IMR-90 (cell line): ENCODE data around the gene SH3TC1. TPM values are rescaled to one million over a fixed set of nuclear protein-coding genes. Genes with fewer than 3 reads are reported as not detected.

Source experiments
- ATAC-seq: fragments of 200-7000 bp; cut with Tn5 transposase; 2 replicates; pipeline ENCODE4 v1.9.1; 2020; ENCODE audit warnings: low read depth, mild to moderate bottlenecking, moderate library complexity
- BruUV-seq: library from RNA; stranded (reverse); fragments of 400-500 nt; replicated peaks from 2 replicates; lab custom pipeline; 2021; lab: Mats Ljungman, UMichigan
- CTCF ChIA-PET: fragments of 300-600 bp; formaldehyde crosslinking; extraction: SDS; loops from one replicate; lab custom pipeline; 2021; ENCODE audit warnings: antibody characterized with exemption; lab: Yijun Ruan, JAX
- POLR2A ChIA-PET: fragments of 300-600 bp; sonication (Branson Sonifier 250); formaldehyde crosslinking; loops from one replicate; lab custom pipeline; 2022; ENCODE audit warnings: antibody characterized with exemption; ENCODE audit not compliant: unreplicated experiment; lab: Charles Lee
- DNase-seq: peaks from one replicate; pipeline ENCODE4 v3.0.0; 2013
- H2AFZ ChIP-seq: replicated peaks from 2 replicates; pipeline ENCODE3; 2013; ENCODE audit warnings: low read length, mild to moderate bottlenecking; ENCODE audit not compliant: poor library complexity
- H2AK5ac ChIP-seq: 2 replicates; pipeline ENCODE4 v1.6.1; 2013; ENCODE audit warnings: low read depth, low read length, inconsistent platforms
- H2AK9ac ChIP-seq: replicated peaks from 2 replicates; pipeline ENCODE3; 2013; ENCODE audit warnings: mild to moderate bottlenecking, low read depth, low read length, moderate library complexity; ENCODE audit not compliant: poor library complexity
- H2BK120ac ChIP-seq: 2 replicates; pipeline ENCODE4 v1.6.1; 2013; ENCODE audit warnings: low read depth, low read length, inconsistent platforms
- H2BK15ac ChIP-seq: 3 replicates; pipeline ENCODE4 v1.6.1; 2013; ENCODE audit warnings: low read depth, low read length, inconsistent platforms
- H2BK20ac ChIP-seq: 2 replicates; pipeline ENCODE4 v1.6.1; 2013; ENCODE audit warnings: low read depth, mild to moderate bottlenecking, inconsistent platforms, low read length, moderate library complexity
- H2BK5ac ChIP-seq: 2 replicates; pipeline ENCODE4 v1.6.1; 2013; ENCODE audit warnings: mild to moderate bottlenecking, low read depth, low read length, inconsistent platforms; ENCODE audit not compliant: poor library complexity, severe bottlenecking
- H3K14ac ChIP-seq: replicated peaks from 2 replicates; pipeline ENCODE4 v1.6.1; 2013; ENCODE audit warnings: low read depth, low read length, inconsistent platforms
- H3K18ac ChIP-seq: 2 replicates; pipeline ENCODE4 v1.6.1; 2013; ENCODE audit warnings: low read depth, low read length, control low read depth
- H3K23ac ChIP-seq: 2 replicates; pipeline ENCODE4 v1.6.1; 2013; ENCODE audit warnings: low read depth, low read length, inconsistent platforms
- H3K27ac ChIP-seq: 2 replicates; pipeline ENCODE4 v1.5.1; 2013; ENCODE audit warnings: mild to moderate bottlenecking, control low read depth, low read length; ENCODE audit not compliant: insufficient read depth
- H3K27me3 ChIP-seq: 2 replicates; pipeline ENCODE4 v1.6.1; 2013; ENCODE audit warnings: low read length; ENCODE audit not compliant: control insufficient read depth, insufficient read depth
- H3K36me3 ChIP-seq: 2 replicates; pipeline ENCODE4 v1.6.1; 2013; ENCODE audit warnings: low read length, mixed read lengths; ENCODE audit not compliant: control insufficient read depth, insufficient read depth
- H3K4ac ChIP-seq: 2 replicates; pipeline ENCODE4 v1.6.1; 2013; ENCODE audit warnings: low read depth, low read length, inconsistent platforms
- H3K4me1 ChIP-seq: 2 replicates; pipeline ENCODE4 v1.6.1; 2013; ENCODE audit warnings: low read length, mixed read lengths; ENCODE audit not compliant: control insufficient read depth, insufficient read depth
- H3K4me2 ChIP-seq: 2 replicates; pipeline ENCODE4 v1.6.1; 2013; ENCODE audit warnings: low read depth, mild to moderate bottlenecking, control low read depth, low read length, moderate library complexity
- H3K4me3 ChIP-seq: 2 replicates; pipeline ENCODE4 v1.5.1; 2013; ENCODE audit warnings: low read depth, mild to moderate bottlenecking, control low read depth, low read length, moderate library complexity; ENCODE audit not compliant: insufficient read depth
- H3K56ac ChIP-seq: 2 replicates; pipeline ENCODE4 v1.6.1; 2013; ENCODE audit warnings: low read length, inconsistent platforms; ENCODE audit not compliant: insufficient read depth; ENCODE audit errors: extremely low read depth
- H3K79me1 ChIP-seq, 2 experiments: 2 replicates each; pipeline ENCODE4 v1.6.1; 2013; ENCODE audit warnings: low read length in 2 of 2, inconsistent platforms in 1 of 2, low read depth in 1 of 2
- H3K9ac ChIP-seq: 2 replicates; pipeline ENCODE4 v1.6.1; 2013; ENCODE audit warnings: low read depth, low read length, control low read depth
- H3K9me1 ChIP-seq: 2 replicates; pipeline ENCODE4 v1.6.1; 2013; ENCODE audit warnings: low read length, inconsistent platforms; ENCODE audit not compliant: insufficient read depth
- H3K9me3 ChIP-seq: 2 replicates; pipeline ENCODE4 v1.6.1; 2013; ENCODE audit warnings: low read length; ENCODE audit not compliant: control insufficient read depth, insufficient read depth
- H4K20me1 ChIP-seq: 2 replicates; pipeline ENCODE4 v1.6.1; 2013; ENCODE audit warnings: low read length, inconsistent platforms; ENCODE audit not compliant: insufficient read depth
- H4K5ac ChIP-seq: 2 replicates; pipeline ENCODE4 v1.6.1; 2013; ENCODE audit warnings: mild to moderate bottlenecking, low read depth, low read length, control low read depth
- H4K8ac ChIP-seq, 2 experiments: 2 replicates each; pipeline ENCODE4 v1.6.1; 2013; ENCODE audit warnings: low read depth in 2 of 2, low read length in 2 of 2, control low read depth in 1 of 2, inconsistent platforms in 1 of 2
- H4K91ac ChIP-seq: 2 replicates; pipeline ENCODE4 v1.6.1; 2013; ENCODE audit warnings: low read depth, low read length, inconsistent platforms; ENCODE audit not compliant: insufficient read depth
- BHLHE40 ChIP-seq: fragments of 150-350 bp; IDR thresholded peaks from 2 replicates; pipeline ENCODE4 v1.6.1; 2016; ENCODE audit warnings: mild to moderate bottlenecking, low read depth, low read length
- CHD1 ChIP-seq: IDR thresholded peaks from 2 replicates; pipeline ENCODE4 v1.6.1; 2012; ENCODE audit warnings: low read depth, low read length, improper control_type of control experiment
- ELK1 ChIP-seq: fragments of 150-350 bp; IDR thresholded peaks from 2 replicates; pipeline ENCODE4 v1.6.1; 2016; ENCODE audit warnings: low read depth, mild to moderate bottlenecking, low read length, moderate library complexity, borderline replicate concordance
- MAZ ChIP-seq: IDR thresholded peaks from 2 replicates; pipeline ENCODE4 v1.6.1; 2012; ENCODE audit warnings: low read depth, mild to moderate bottlenecking, low read length, improper control_type of control experiment, moderate library complexity, borderline replicate concordance
- NFE2L2 ChIP-seq: fragments of 150-350 bp; IDR thresholded peaks from 2 replicates; pipeline ENCODE4 v1.6.1; 2016; ENCODE audit warnings: low read depth, mild to moderate bottlenecking, low read length
- POLR2A ChIP-seq: IDR thresholded peaks from 2 replicates; pipeline ENCODE4 v1.6.1; 2012; ENCODE audit warnings: mild to moderate bottlenecking, low read depth, low read length
- RAD21 ChIP-seq: IDR thresholded peaks from 2 replicates; pipeline ENCODE4 v1.6.1; 2012; ENCODE audit warnings: low read length, improper control_type of control experiment
- RCOR1 ChIP-seq: IDR thresholded peaks from 2 replicates; pipeline ENCODE4 v1.6.1; 2012; ENCODE audit warnings: mild to moderate bottlenecking, low read length, improper control_type of control experiment; ENCODE audit not compliant: insufficient replicate concordance
- RFX5 ChIP-seq: IDR thresholded peaks from 2 replicates; pipeline ENCODE4 v1.8.0; 2012; ENCODE audit warnings: low read depth, mild to moderate bottlenecking, low read length, moderate library complexity
- SMC3 ChIP-seq: fragments of 150-350 bp; IDR thresholded peaks from 2 replicates; pipeline ENCODE4 v1.6.1; 2016; ENCODE audit warnings: low read depth, mild to moderate bottlenecking, antibody characterized with exemption, low read length, moderate library complexity
- USF2 ChIP-seq: fragments of 150-350 bp; IDR thresholded peaks from 2 replicates; pipeline ENCODE4 v1.6.1; 2017; ENCODE audit warnings: mild to moderate bottlenecking, antibody characterized with exemption, low read length, low read depth
- WGBS, 2 experiments: methylation state at CpG; one replicate each; pipeline versions ENCODE4 v1.1.5 to v1.1.7; 2013; ENCODE audit warnings: missing lambda C conversion rate in 2 of 2; ENCODE audit not compliant: insufficient read length in 1 of 2; ENCODE audit errors: extremely low coverage in 2 of 2; 5-methylcytosine and 5-hydroxymethylcytosine counted together
- dilution Hi-C: fragments of 300-500 bp; cut with HindIII; formaldehyde crosslinking; loops from one replicate; pipeline ENCODE4 v1.14.3; 2018; ENCODE audit warnings: low sequenced_read_pairs; ENCODE audit not compliant: unreplicated experiment
- in situ Hi-C: fragments of 300-500 bp; cut with MboI; formaldehyde crosslinking; loops from 3 replicates; pipeline ENCODE4 v1.14.3; 2019; ENCODE audit warnings: low sequenced_read_pairs, inconsistent platforms, mixed read lengths
- intact Hi-C: fragments of 100-400 bp; cut with micrococcal nuclease; formaldehyde crosslinking; loops from 2 replicates; pipeline ENCODE4 v1.10.0; 2022
- polyA plus RNA-seq, 3 experiments: library from polyadenylated mRNA; depleted of rRNA; stranded (reverse); fragments of >200 nt; gene quantifications; 2 replicates each; pipeline ENCODE4 v1.2.3, GENCODE V29; 2012; ENCODE audit warnings: low replicate concordance in 1 of 3
- total RNA-seq: library from RNA; depleted of rRNA; stranded (reverse); fragments of >200 nt; gene quantifications from 2 replicates; pipeline ENCODE4 v1.2.3, GENCODE V29; 2012
- TF ChIP-seq, protein P1 (sequence below): conservative IDR thresholded peaks from 2 replicates; pipeline ENCODE4 v1.5.1; 2012; ENCODE audit warnings: mild to moderate bottlenecking, low read depth, low read length, improper control_type of control experiment

The SH3TC1 gene
- total and polyA plus RNA-seq, 2 of the 4 experiments (the other 2 are of a cell fraction): 1.6 to 2.2 TPM

DNA sequence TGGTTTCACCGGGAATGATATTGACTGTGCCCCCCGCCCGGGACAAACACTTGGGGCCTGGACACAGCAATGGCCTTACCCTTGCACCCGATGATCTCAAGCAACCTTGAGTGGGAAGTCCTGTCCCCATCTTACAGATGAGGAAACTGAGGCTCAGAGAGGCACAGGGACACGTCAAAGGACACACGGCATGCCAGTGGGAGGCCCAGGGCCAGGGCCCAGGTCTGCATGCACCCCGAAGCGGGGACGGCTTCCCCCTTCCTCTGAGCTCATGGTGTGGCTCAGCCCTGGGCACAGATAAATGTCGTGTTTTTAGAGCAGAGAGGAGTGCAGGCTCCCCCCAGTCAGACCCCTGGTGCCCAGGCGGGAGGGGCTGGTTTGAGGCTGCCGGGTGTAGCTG, 36.6 kb downstream of the SH3TC1 start:
- H2AK5ac ChIP-seq: no peak overlapping the region
- DNase-seq (no peak), ATAC-seq (no peak)
- H3K27ac ChIP-seq: no peak overlapping the region
- H4K91ac ChIP-seq: no peak overlapping the region
- WGBS, 2 experiments: 84% methylated on average over 4 of the region's 12 CpGs; no CpG with 5 or more reads in 1 of the 2 experiments
- no peak overlapping the region for H3K4ac ChIP-seq
- no peak overlapping the region for H3K4me2 ChIP-seq
- POLR2A ChIA-PET: no interaction called here
- no peak overlapping the region for H3K18ac ChIP-seq
- CTCF ChIA-PET: interaction anchor here (1.4 kb wide), 1 partner anchor 59 kb away, joined by 5 read pairs; no protein-coding TSS in a partner anchor
- no peak overlapping the region for H3K9ac ChIP-seq
- TF ChIP-seq MAZ (no peak), RFX5 (no peak), USF2 (no peak), RAD21 (no peak), NFE2L2 (no peak), BHLHE40 (no peak), SMC3 (no peak), ELK1 (no peak), POLR2A (no peak), RCOR1 (no peak), CHD1 (no peak)
- TF ChIP-seq, protein P1, sequence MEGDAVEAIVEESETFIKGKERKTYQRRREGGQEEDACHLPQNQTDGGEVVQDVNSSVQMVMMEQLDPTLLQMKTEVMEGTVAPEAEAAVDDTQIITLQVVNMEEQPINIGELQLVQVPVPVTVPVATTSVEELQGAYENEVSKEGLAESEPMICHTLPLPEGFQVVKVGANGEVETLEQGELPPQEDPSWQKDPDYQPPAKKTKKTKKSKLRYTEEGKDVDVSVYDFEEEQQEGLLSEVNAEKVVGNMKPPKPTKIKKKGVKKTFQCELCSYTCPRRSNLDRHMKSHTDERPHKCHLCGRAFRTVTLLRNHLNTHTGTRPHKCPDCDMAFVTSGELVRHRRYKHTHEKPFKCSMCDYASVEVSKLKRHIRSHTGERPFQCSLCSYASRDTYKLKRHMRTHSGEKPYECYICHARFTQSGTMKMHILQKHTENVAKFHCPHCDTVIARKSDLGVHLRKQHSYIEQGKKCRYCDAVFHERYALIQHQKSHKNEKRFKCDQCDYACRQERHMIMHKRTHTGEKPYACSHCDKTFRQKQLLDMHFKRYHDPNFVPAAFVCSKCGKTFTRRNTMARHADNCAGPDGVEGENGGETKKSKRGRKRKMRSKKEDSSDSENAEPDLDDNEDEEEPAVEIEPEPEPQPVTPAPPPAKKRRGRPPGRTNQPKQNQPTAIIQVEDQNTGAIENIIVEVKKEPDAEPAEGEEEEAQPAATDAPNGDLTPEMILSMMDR: no peak
- no peaks in the 10 kb centered on the region for H3K79me1 ChIP-seq
- H3K9me3 ChIP-seq: no peaks in the 10 kb centered on the region
- H2BK120ac ChIP-seq: no peak overlapping the region
- H2BK20ac ChIP-seq: no peak overlapping the region
- 0 out of 2 replicates have a peak, but pooled peaks cover 3% of the 10 kb centered on the region for H3K9me1 ChIP-seq
- no peaks in the 10 kb centered on the region for H3K36me3 ChIP-seq
- H3K4me1 ChIP-seq: no peaks in the 10 kb centered on the region
- no peak overlapping the region for H3K4me3 ChIP-seq
- dilution Hi-C loops: no loop called here
- H4K8ac ChIP-seq: no peak overlapping the region
- no peak overlapping the region for H3K14ac ChIP-seq
- no peak overlapping the region for H2BK5ac ChIP-seq
- H3K23ac ChIP-seq: no peak overlapping the region
- H2AK9ac ChIP-seq: no peak overlapping the region
- H4K20me1 ChIP-seq: no peaks in the 10 kb centered on the region; the same call in 1 of the 2 replicates
- no peak overlapping the region for H2BK15ac ChIP-seq
- no peaks in the 10 kb centered on the region for H3K27me3 ChIP-seq
- BruUV-seq: no TSS peak
- no peak overlapping the region for H4K5ac ChIP-seq
- no peak overlapping the region for H2AFZ ChIP-seq
- intact Hi-C loops: no loop called here
- in situ Hi-C loops: no loop called here
- H3K56ac ChIP-seq: no peak overlapping the region
